HL-60 (cell line): ENCODE measurements around the gene CD200R1L.

ENCODE experiments used
- DNase-seq, 2 experiments: peaks; one replicate each; pipeline ENCODE4 v3.0.0-alpha.2; 2010 to 2020; ENCODE audit warnings: low read depth in 1 of 2, low spot score in 1 of 2
- H3K27ac ChIP-seq: fragments of 250-450 bp; sonication (Bioruptor Pico); replicated peaks from 2 replicates; pipeline ENCODE4 v1.5.1; 2020; ENCODE audit warnings: mild to moderate bottlenecking, moderate library complexity
- H3K27me3 ChIP-seq: fragments of 250-450 bp; sonication (Bioruptor Pico); 2 replicates; pipeline ENCODE4 v1.5.1; 2021; ENCODE audit warnings: mild to moderate bottlenecking, moderate library complexity; ENCODE audit not compliant: insufficient read depth, poor library complexity, severe bottlenecking
- H3K4me3 ChIP-seq: replicated peaks from 2 replicates; pipeline ENCODE4 v1.5.1; 2011; ENCODE audit warnings: mild to moderate bottlenecking, control low read depth, low read length; ENCODE audit not compliant: insufficient read depth
- GABPA ChIP-seq: IDR thresholded peaks from 2 replicates; pipeline ENCODE4 v1.6.1; 2012; ENCODE audit warnings: low read depth
- POLR2AphosphoS5 ChIP-seq: IDR thresholded peaks from 2 replicates; pipeline ENCODE4 v1.6.1; 2012; ENCODE audit warnings: low read depth
- SPI1 ChIP-seq: IDR thresholded peaks from 2 replicates; pipeline ENCODE4 v1.6.1; 2012; ENCODE audit warnings: low read depth, mild to moderate bottlenecking, borderline replicate concordance
- TF ChIP-seq, protein P1 (sequence below): IDR thresholded peaks from one replicate; pipeline ENCODE4 v1.5.1; 2011; ENCODE audit warnings: low read length, control low read depth, inconsistent platforms; ENCODE audit not compliant: insufficient read depth
- TF ChIP-seq, protein P2 (sequence below): IDR thresholded peaks from 2 replicates; pipeline ENCODE4 v1.6.1; 2012; ENCODE audit warnings: low read depth; ENCODE audit not compliant: insufficient replicate concordance

The CD200R1L gene

DNA sequence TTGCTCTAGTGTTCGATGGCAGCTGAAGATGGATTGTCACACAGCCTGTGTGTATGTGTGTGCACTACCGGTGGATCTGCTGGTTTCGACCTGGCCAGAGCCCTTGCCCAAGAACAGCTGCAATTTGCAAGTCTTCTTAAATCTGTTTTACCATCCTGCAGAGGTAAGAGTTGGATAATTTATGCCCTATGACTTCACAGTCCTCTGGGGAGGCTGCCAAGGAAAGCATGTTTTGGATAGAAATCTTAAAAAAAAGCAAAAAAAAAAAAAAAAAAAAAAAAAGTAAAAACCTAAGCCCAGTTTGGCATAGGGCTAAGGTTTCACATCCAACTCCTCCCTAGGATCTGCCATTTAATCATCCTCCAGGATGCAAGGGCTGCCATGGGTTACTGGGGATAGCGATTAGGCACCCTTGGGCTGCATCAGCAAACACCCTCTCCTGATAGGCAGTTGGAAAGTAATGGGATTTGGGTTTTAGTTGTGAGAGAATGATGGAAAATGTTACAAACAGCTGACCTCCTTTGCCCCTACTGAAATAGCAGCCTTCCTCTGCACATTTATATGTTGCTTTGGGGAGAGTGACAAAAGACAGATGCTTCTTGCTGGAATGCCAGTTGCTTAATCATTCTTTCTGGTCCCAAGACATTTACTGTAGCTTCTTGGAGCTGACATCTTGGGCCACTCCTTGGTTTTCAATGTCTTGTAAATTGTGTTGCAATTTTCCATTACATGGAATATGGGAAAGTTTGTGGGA lies 35.4 kb downstream of the CD200R1L start:
- DNase-seq: no peak
- no peak overlapping the region for H3K27ac ChIP-seq
- H3K4me3 ChIP-seq: no peak overlapping the region
- TF ChIP-seq GABPA (no peak), POLR2AphosphoS5 (no peak), SPI1 (no peak)
- TF ChIP-seq, protein P1, sequence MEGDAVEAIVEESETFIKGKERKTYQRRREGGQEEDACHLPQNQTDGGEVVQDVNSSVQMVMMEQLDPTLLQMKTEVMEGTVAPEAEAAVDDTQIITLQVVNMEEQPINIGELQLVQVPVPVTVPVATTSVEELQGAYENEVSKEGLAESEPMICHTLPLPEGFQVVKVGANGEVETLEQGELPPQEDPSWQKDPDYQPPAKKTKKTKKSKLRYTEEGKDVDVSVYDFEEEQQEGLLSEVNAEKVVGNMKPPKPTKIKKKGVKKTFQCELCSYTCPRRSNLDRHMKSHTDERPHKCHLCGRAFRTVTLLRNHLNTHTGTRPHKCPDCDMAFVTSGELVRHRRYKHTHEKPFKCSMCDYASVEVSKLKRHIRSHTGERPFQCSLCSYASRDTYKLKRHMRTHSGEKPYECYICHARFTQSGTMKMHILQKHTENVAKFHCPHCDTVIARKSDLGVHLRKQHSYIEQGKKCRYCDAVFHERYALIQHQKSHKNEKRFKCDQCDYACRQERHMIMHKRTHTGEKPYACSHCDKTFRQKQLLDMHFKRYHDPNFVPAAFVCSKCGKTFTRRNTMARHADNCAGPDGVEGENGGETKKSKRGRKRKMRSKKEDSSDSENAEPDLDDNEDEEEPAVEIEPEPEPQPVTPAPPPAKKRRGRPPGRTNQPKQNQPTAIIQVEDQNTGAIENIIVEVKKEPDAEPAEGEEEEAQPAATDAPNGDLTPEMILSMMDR: no peak
- TF ChIP-seq, protein P2, sequence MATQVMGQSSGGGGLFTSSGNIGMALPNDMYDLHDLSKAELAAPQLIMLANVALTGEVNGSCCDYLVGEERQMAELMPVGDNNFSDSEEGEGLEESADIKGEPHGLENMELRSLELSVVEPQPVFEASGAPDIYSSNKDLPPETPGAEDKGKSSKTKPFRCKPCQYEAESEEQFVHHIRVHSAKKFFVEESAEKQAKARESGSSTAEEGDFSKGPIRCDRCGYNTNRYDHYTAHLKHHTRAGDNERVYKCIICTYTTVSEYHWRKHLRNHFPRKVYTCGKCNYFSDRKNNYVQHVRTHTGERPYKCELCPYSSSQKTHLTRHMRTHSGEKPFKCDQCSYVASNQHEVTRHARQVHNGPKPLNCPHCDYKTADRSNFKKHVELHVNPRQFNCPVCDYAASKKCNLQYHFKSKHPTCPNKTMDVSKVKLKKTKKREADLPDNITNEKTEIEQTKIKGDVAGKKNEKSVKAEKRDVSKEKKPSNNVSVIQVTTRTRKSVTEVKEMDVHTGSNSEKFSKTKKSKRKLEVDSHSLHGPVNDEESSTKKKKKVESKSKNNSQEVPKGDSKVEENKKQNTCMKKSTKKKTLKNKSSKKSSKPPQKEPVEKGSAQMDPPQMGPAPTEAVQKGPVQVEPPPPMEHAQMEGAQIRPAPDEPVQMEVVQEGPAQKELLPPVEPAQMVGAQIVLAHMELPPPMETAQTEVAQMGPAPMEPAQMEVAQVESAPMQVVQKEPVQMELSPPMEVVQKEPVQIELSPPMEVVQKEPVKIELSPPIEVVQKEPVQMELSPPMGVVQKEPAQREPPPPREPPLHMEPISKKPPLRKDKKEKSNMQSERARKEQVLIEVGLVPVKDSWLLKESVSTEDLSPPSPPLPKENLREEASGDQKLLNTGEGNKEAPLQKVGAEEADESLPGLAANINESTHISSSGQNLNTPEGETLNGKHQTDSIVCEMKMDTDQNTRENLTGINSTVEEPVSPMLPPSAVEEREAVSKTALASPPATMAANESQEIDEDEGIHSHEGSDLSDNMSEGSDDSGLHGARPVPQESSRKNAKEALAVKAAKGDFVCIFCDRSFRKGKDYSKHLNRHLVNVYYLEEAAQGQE: no peak
- H3K27me3 ChIP-seq: no peaks in the 10 kb centered on the region

DNA sequence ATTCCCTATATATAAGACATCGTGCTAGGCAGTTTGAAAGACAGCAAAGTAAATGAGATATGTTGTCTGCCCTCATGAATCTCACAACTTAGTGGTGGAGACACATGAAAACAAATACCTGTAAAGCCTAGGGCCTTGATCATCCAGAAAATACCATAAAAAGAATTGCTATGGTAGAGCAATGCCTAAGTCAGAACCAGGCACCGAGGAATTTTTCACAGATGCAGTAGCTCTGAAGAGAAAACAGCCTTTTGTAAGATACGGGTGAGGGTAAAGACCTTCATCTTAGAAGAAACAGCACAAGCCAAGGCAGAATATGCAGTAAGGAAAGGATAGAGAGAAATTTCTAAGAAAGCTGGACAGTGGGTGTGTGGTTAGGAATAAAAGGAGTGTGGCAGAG lies 36.1 kb downstream of the CD200R1L start:
- DNase-seq: no peak
- no peak for TF ChIP-seq SPI1
- TF ChIP-seq, protein P2: no peak
- TF ChIP-seq POLR2AphosphoS5: no peak
- TF ChIP-seq, protein P1: no peak
- TF ChIP-seq GABPA: no peak
- H3K27me3 ChIP-seq: no peaks in the 10 kb centered on the region
- no peak overlapping the region for H3K27ac ChIP-seq
- H3K4me3 ChIP-seq: no peak overlapping the region

DNA sequence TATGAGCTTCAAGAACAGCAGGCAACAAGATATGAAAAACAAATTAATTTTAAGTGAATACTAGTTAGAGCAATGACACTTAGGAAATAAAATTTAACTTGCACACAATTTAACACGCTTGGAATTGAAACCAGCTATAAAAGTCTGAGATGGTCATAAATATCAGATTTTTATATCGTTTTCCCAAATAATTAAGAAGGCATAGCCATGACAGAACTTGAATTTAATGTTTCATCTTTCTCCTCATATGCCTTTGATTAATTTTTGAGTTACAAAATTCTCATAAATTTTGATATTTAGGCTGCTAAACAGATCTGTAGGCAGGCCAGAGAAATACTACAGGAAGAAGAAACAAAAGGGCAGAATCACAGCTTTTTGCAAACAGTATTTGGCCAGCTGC lies 38.5 kb downstream of the CD200R1L start:
- DNase-seq: no peak
- TF ChIP-seq, protein P2: no peak
- no peak for TF ChIP-seq SPI1
- TF ChIP-seq POLR2AphosphoS5: no peak
- TF ChIP-seq, protein P1: no peak
- TF ChIP-seq GABPA: no peak
- Histone ChIP-seq H3K27ac (no peak overlapping the region), H3K27me3 (no peaks in the 10 kb centered on the region), H3K4me3 (no peak overlapping the region)
